GM21367 (cell line): ENCODE data around the gene ANKRD65.

Source experiments
- ATAC-seq: cut with Tn5 transposase; IDR thresholded peaks from one replicate; pipeline ENCODE4 v1.9.1; 2021; ENCODE audit not compliant: unreplicated experiment

ANKRD65 gene

GRCh38 chr1:1442069-1442770 is 21.1 kb upstream of the ANKRD65 start:
- ATAC-seq = no peak

DNA sequence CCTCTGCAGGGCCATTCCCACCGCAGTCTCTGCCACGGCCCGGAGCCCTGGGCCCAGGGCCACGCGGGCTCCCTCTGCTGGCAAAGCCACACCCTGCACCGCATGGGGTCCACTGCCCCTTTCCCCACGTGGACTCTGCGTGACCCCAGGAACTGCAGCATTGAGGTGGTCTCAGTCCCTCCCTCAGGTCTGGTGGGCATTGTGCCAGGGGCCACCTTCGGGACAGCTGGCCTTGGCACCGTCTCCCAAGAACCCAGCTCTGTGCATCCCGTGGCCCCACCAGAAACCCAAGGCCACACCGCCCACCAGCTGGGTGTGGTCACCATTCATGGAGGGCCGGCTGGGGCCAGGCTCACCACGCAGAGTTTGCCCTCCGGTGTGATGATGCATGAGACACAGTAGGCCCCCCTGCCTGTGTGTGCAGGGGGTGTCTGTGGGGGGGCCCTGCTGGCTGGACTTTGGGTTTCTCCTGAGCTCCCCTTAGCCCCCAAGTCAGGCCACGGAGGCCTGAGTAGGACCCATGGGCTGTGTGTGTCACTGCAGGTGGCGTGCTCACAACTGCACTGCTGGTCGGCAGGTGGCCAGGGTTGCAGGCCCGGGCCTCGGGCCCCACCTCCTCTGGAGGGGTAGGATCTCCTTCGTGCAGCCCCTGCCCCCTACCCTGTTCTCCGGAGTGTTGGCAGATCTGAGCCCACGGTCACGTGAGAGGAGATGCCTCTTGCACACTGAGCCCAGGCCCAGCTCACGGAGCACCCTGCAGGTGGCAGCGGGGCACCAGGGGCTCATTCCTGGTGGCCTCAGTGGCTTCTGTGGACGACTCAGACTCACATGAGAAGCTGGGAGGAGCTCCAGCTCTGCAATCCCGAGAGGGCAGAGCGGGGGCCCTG is 20.2 kb upstream of the ANKRD65 start:
- ATAC-seq = no peak

DNA sequence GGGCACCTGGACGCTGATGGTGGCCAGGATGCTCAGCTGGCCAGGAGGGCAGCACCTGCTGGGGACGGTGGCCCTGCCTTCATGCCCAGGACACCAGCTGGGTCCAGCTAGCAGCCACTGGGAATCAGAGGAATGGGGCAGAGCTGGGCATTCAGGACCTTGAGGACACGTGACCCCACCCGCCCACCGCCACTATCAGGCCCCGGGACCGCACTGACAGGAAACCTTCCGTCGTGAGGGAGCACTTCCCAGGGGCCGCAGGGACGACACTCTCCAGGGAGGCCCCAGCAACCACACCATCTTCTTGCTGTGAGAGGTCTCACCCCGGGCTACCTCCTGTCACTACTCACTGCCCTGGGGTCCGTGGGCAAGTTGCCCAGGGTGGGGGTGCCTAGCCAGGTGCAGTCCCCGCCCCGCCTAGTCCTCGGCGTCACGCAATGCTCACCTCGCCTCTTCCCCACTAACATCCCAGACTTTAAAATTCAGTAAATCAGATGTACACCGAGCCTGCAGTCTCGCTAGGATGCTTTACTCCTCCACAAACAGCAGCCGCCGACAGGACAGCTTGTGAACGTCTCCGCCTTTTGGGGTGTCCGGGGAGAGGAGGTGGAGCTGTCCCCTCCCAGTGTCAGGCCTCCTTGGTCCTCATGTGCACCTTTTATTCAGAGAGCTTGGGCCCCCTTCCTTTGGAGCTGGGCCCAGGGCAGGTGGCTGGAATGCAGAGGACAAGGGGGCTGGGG is 19.4 kb upstream of the ANKRD65 start:
- no peak for ATAC-seq

- no peak for ATAC-seq
Measured at GRCh38 chr1:1439546-1440261, 18.6 kb upstream of the ANKRD65 start.

DNA sequence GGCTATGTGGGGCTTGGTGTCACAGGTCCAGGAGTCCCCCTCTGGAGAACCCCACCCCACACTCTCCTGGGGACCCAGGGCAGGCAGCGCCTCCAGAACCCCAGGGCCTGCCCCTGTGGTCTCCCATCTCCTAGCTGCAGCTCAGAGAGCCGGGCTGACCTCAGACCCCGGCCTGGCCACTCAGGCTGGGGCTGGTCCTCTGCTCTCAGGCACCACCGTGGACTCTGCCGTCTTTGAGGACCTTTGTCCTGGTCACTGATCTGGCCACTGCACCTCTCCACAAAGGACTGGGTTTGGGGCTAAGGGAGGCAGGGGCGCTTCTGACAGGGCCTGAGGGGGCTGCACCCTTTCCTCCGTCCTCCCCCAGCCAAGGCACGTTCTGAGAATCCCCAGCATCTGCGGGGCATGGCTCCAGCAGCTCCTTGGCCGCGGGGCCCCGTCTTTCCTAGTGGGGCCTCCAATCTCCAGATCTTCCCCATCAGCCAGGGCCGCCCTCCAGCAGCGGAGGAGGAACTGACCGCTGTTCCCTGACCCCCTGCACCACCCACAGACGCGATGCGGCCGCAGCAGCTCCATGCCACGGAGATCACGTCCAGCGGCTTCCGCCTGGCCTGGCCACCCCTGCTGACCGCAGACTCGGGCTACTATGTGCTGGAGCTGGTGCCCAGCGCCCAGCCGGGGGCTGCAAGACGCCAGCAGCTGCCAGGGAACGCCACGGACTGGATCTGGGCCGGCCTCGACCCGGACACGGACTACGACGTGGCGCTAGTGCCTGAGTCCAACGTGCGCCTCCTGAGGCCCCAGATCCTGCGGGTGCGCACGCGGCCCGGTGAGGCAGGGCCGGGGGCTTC is 17.7 kb upstream of the ANKRD65 start:
- ATAC-seq = no peak

- no peak for ATAC-seq
Measured at GRCh38 chr1:1437904-1438376, 16.9 kb upstream of the ANKRD65 start.

GRCh38 chr1:1437033-1437903 is 16.2 kb upstream of the ANKRD65 start:
- no peak for ATAC-seq

DNA sequence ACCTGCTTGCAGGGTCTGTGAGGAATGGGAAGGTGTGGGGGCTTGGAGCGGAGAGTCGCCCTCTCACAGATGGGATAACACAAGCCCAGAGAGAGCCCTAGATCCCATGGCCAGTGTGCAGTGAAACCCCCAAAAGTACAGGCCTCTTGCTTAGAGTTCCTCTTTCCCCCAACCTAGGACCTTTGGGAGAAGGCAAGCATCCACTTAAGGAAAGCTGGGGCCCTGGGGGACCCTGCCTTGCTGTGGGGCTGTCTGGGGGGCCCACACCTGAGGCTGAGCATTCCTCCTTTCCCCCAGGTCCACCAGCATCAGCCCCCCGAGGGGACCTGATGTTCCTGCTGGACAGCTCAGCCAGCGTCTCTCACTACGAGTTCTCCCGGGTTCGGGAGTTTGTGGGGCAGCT is 15.6 kb upstream of the ANKRD65 start:
- no peak for ATAC-seq

DNA sequence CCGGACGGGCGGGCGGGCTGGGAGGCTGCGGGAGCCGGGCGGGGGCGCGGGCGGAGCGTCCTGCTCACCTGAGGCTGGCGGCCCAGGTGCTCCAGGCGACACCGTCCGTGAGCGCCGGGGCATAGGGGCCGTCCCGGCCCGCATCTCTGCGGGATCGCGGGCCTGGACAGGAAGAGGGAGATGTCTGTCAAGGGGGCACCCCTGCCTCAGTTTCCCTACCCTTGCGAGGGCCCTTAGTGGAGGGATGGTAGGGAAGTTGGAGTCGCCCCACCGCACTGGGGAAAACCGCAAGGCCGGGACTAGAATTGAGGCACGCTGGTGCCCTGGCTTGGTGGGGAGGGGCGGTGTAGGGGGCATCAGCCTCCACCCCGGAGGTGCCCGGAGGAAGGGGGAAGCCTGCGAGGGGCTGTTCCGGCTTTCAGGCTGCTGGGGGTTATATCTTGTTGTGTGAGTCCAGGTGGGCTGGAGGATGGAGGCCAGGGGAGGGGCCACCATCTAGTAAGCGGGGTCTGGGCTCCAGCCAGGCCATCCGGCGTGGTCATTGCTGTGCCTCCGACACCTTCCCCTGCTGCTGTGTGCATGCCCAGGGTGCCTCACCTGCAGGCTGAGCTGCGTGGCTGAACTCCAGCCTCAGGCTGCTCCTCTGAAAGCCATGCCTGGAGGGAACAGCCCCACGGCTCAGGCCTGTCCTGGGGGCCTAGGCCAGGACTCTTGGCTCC is 15.0 kb upstream of the ANKRD65 start:
- ATAC-seq = no peak

DNA sequence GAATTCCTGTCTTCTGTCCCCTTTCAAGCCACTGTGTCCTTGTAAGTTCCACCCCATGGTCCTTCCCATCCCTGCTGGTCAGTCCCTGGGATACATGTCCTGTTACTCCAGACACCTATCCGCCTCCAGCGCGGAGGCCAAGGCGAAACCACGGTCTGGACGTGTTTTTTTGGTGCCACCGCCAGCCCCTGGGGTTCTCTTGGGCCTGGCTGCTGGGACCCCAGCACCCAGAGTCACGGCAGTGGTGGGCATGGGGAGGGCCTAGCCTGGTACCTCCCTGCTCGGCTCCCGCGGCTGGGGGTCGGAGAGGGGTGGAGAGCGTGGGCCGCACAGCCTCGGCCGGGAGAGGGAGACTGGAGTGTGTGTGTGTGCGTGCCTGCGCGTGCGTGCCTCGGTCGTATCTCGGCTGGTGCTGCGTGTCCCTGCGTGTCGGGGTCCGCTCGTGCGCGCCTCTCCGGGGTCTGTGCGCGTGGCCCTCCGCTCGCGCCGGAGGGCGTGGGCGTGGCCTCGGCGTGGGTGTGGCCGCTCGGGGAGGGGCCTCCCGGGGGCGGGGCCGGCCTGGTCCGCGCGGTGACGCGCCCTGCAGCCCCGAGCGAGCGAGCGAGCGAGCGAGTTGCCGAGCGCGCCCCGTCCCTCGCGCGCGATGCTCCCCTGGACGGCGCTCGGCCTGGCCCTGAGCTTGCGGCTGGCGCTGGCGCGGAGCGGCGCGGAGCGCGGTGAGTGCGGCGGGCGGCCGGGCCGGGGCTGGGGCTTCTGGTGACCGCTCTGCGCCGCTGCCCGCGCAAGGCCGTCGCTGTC is 14.2 kb upstream of the ANKRD65 start, which contains the start of gene VWA1:
VWA1 (plus strand) TSS at position 585 of the 798 bp plus-strand sequence; CDS start at position 644, 59 bp downstream.
- ATAC-seq = no peak

DNA sequence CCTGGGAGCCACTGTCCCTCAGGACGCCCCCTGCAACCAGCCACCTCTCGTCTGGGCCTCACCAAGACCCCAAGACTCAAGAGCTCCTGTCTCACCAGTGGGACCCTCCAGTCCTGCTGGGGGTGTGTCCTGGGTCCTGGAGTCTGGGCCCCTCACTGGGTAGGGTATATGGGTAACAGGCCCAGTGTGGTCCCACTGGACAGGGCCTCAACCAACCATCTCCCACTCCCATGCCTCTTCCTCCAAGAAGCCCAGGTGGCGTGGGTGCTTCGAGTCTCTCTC is 13.7 kb upstream of the ANKRD65 start:
- no peak for ATAC-seq

DNA sequence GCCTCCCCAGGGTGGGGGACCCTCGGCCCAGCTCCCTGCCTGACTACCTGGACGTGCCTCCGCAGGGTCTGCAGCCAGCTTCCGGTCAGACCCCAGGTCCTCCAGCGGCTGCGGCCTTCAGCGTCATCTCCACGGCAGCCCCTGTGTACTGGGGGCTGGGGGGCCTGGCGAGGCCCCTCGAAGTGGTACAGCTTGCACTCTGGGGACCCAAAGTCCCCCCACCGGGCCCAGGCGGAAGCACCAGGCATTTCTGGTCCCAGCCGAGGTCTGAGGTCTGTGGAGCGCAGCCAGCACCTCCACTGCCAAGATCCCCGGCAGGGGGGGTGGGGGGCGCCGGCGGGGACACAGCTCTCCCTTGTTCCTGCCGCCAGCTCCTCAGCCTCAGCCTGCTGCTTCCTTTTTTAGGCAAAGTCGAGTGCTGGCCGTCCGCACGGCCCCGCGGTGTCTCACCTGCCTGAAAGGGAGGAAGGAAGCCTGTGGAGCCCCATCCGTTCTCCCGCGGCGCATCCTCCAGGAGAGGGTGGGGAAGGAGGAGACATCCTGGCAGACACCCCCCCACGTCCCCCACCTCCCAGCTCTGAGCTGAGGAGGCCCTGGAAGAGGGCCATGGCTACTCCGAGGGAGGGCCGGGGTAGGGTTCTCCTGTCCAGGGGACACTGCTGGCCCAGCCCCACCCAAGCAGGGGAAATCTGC is 13.2 kb upstream of the ANKRD65 start:
- no peak for ATAC-seq

DNA sequence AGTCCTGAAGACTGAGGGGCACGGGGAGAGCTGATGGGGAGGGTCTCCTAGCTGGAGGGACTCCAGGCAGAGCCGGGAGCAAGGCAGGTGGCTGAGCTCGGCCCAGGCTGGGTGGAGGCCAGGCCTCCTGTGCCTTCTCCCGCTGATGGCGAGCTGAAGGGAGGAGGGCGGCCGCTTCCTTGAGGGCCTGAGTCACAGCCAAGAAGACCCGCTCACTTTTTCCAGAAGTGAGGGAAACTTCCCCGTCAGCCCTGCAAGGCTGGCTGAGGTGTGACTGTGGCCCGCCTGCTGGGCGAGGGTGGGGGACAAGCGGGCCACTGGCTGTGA is 12.7 kb upstream of the ANKRD65 start:
- no peak for ATAC-seq

DNA sequence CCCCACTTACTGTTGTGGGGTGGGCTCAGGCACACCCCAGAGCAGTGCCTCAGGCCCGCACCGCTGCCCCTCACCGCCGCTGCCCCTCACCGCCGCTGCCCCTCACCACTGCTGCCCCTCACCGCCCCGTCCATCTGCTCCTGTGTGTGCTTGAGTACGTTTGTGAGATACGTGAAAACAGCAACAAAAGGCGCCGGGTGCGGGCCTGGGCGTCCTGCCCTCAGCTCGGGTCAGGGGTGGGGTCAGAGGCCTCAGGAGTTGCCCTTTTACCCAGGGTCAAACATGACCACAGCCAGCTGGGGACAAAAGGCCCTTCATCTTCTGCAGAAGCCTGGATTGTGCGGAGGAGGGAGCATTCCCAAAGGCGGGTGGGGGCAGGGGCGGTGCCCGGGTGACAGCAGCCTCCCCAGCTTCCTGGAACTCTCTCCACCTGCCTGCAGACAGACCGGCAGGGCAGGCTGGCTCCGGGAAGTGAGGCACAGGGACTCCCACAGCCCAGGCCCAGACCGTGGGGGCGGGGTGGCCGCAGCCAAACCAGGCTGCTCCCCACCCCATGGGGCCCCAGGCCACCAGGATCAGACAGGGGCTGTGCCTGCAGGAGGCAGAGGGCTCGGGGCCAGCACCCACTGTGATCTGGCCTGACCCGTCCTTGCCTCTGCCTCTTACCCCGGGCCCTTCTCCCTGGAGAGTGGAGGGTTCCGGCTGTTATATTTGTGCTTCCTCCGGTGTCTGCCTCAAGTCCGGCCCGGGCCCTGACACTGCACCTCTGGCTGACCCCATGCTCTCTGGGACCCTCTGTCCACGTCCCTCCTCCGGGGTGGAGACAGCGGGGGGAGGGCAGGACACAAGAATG is 12.1 kb upstream of the ANKRD65 start:
- no peak for ATAC-seq

DNA sequence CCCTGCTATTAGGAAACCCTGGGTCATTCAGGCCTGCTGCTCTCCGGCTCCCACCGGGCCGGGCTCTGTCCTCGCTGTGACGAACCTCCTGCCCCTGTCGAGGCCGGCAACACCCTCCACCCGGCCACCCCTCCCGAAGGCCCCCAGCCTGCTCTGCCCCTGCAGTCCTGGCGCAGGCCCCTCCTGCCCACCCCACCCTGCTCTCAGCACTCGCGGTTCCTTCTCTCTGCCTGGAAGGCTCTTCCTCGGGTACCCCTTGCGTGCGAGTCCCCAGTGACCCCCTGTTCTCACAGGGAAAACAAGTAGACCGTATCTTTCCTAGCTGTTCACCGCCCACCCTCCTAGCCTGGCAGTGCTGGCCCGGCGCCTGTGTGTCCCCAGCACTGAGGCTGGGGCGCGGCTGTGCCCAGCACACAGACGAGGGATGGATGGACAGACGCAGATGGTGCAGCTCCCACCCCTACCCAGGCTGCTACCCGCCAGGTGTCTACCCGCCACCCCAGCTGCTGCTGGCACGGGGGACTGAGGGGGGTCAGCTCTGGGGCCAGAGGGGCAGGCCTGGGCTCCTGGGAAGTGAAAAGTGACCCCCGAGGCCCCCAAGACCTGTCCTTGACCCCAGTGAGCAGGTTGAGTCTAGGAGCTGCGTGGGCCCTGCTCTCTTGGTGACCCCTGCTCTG is 11.3 kb upstream of the ANKRD65 start:
- no peak for ATAC-seq

GRCh38 chr1:1431845-1432273 is 10.8 kb upstream of the ANKRD65 start:
- ATAC-seq = no peak
